Eye (tissue), 1 donor: Measurements from ENCODE around the gene JAKMIP3.
"Not testable (repeated sequence)": the region's sequence is repeated elsewhere in the genome, so short reads cannot be mapped to it uniquely, and the experiment has no call there.

ENCODE experiments used
- DNase-seq: peaks from one replicate; pipeline ENCODE4 v3.0.0-alpha.2; 2015

The JAKMIP3 gene

DNA sequence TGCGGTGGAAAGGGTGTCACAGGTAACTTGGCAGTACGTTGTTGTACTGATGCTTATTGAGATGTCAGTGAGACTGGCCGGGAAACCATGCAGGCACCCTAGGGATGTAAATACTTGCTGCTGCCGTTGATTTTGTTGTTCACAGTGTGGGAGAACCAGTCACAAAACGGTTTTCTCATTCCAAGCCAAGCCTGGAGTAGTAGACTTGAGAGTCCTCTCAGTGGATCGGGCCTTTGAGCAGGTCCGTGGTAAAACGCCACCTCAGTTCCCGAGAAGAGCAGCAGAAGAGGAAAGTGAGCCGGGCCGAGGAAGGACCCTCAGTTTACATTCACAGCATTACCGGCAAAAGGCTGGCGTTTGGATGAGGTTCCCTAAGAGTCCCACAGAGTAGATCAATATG is 1.1 kb downstream of the JAKMIP3 start:
- DNase-seq: no peak

DNA sequence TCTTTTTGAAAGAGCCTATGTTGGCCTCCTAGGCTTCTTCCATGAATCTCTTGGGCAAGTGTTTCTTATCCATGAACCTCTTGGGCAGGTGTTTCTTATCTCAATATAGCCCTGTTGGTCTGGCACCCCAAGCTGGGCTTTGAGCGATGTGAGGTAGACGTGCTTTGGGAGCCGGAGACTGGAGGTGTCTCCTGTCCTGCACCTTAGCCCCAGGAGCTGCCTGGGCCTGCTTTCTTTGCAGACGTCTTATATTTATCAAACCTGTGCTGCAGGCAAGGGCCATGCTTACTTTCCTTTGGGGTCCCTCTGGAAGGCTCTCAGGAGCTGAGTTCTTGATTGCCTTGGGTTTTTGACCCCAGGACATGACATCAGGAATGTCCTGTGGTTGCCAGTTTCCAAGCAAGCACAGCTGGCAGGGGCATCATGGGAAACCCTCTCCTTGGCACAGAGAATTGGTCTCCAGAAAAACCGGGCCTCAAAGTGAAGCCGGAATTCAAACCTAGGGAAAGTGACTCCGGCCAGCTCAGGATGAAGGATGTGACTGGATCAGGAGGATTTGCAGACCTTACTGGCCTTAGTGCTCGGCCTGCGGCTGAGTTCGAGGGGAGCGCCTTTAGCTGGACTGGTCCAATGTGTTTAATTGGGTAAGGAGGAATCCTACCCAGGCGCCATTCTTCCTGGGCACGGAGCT is 2.8 kb downstream of the JAKMIP3 start:
- DNase-seq: no peak

DNA sequence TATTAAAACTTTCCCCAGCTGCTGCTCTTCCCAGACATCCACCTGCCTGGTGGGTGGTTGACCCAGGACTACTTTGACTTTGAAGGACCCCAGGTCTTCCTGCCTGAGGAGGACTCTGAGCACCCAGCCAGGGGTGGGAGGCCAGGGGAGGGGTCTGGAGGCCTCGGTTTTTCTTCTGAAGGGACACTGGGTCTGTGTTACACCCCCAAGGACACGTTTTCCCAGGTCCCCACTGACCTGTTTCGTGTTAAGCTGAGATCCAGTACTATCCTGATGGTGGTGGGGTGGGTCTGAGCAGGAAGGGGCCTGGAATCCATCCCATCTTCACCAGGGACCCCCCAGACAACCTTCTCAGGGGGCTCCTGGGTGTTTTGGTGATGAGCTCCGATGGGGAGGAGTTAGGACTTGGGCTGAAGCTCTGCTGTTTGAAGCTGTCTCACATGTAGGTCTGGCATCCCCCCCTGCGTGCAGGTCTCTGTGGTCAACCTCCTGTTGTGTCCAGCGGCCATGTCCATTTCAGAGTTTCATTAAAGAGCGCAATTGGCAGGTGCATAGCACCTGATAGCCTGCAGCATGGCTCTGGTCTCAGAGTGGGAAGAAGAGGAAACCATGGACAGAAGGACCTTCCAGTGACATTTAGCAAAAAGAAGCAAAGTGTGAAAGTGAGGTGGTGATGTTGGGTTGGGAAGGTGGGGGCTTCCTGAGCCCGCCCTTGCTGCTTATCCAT is 3.5 kb downstream of the JAKMIP3 start:
- no peak for DNase-seq

DNA sequence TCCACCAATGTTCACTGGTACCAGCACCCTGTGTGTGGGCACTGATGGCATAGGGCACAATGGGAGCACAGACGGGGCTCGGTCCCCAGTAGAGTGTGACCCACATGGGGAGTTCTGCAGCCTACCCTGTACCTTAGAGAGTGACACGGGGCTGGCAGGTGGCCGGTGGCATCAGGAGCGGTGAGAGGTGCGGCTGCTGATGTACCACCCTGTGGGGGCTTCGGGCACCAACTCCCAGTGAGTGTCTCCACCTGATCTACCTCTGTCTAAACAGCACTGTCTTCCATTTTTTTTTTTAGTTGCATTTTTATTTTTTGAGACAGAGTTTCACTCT is 4.1 kb downstream of the JAKMIP3 start:
- no peak for DNase-seq

DNA sequence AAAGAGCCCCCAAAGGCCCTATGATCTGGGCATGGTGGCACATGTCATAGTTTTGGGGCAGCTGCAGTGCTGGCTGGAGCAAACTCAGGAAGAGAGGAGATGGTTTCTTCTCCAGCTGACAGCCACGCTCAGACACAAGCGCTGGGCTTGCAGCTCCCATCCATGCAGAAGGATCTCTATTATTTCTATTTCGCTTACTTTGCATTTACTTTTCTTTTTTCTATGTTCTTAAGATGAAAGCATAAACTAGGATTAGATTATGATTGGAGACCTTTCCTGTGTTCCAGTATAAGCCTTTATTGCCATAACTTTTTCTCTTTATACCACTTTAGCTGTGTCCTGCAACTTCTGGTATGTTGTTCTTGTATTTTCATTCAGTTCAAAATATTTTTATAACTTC is 5.0 kb downstream of the JAKMIP3 start:
- no peak for DNase-seq

DNA sequence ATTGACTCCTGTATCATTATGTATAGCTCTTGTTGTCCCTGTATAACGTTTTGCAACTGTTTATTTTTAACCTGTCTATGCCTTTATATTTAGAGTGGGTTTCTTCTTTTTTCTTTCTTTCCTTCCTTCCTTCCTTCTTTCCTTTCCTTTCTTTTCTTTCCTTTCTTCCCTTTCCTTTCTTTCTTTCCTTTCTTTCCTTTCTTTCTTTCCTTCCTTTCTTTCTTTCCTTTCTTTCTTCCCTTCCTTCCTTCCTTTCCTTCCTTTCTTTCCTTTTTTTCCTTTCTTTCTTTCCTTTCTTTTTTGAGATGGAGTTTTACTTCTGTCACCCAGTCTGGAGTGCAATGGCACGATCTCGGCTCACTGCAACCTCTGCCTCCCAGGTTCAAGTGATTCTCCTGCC is 5.9 kb downstream of the JAKMIP3 start:
- no peak for DNase-seq

DNA sequence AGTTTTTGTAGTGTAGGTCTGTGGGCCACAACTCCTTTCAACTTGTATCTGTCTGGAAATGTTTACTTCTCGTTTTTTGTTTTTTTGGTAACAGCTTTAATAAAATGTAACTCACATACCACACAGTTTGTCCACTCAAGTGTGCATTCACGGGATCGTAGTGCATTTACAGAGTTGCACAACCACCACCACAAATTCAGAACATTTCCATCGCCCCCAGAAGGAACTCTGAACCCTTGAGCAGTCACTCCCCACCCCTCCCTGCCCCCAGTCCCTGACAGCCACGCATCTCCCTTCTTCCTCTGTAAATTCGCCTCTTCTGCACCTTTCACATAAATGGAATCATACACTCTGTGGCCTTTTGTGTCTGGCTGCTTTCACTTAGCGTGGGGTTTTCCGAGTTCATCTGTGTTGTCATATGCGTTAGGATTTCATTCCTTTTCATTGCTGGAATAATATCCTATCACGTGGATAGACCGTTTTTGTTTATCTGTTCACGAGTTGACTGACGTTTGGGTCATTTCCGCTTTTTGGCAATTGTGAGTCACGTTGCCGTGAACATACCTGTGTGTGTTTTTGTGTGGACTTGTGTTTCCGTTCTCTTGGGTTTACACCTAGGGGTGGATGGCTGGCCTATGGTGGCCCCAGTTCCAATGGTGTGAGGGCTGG is 10.3 kb downstream of the JAKMIP3 start:
- DNase-seq: no peak

DNA sequence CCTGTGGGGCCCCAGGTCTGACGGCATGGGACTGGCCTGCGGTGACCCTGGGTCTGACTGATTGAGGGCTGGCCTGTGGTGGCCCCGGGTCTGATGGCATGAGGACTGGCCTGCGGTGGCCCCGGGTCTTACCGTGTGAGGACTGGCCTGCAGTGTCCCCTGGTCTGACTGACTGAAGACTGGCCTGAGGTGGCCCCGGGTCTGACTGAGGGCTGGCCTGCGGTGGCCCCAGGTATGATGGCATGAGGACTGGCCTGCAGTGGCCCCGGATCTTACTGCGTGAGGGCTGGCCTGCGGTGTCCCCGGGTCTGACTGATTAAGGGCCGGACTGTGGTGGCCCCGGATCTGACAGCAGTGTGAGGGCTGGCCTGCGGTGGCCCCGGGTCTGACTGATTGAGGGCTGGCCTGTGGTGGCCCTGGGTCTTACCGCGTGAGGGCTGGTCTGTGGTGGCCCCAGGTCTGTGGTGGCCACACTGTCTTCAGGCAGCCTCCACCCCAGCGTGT is 10.9 kb downstream of the JAKMIP3 start:
- DNase-seq: no peak

DNA sequence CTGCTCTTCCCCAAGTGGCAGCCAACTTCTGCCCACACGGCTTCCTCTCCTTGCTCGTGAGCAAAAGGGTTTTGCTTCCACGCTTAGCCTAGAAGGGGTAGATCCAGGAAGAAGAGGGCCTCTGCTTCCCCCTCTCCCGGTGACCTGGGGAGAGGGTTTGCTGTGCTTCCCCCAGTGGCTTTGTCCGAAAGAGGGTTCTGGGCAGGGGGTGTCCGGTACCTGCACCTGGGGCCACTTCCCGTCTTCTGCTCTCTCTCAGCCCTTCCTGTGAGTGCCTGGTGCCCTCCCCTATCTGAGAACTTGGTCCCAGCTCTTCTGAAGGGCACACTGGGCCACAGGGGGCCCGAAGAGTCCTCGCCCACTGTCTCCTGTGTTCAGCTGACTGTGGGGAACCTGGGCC is 11.3 kb downstream of the JAKMIP3 start:
- DNase-seq: no peak

DNA sequence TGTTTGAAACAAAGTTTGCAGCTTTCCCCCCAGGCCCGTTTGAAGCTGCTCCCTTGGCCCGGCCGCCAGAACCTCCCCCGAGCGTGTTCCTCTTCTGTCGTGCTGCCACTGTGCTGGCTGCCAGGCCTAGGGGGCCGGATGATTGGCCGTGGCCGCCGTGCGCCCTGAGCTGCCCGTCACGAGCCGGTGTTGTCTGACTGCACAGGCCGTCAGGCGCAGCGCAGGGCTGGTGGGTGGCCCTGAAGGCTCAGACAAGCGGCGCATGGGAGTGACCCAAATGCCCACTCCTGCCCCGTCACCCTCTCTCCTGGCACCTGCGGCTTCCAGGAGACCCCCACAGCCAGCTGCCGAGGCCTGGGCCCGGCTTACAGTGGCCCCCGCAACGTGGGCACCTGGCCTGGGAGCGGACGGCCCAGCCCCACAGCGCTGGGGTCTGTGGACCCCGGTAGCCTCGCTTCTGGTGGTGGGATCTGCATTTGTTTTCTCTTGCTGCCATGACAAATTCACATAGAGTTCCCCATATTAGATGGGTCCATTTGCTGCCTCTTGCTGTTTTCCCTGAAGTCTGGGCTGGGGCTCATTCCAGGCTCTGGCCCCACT is 13.1 kb downstream of the JAKMIP3 start:
- DNase-seq: no peak

DNA sequence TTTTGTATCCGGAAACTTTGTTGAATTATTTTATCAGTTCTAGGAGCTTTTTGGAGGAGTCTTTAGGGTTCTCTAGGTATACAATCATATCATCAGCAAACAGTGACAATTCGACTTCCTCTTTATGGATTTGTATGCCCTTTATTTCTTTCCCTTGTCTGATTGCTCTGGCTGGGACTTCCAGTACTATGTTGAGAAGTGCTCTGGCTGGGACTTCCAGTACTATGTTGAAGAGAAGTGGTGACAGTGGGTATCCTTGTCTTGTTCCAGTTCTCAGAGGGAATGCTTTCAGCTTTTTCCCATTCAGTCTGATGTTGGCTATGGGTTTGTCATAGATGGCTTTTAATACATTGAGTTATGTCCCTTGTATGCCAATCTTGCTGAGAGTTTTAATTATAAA is 18.6 kb downstream of the JAKMIP3 start:
- DNase-seq: not testable (repeated sequence)

DNA sequence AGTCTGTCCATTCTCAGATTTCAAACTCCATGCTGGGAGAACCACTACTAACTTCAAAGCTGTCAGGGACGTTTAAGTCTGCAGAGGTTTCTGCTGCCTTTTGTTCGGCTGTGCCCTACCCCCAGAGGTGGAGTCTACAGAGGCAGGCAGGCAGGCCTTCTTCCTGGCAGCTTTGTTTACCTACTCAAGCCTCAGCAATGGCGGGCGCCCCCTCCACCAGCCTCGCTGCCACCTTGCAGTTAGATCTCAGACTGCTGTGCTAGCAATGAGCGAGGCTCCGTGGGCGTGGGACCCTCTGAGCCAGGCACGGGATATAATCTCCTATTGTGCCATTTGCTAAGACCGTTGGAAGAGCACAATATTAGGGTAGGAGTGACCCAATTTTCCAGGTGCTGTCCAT is 27.5 kb downstream of the JAKMIP3 start:
- DNase-seq: not testable (repeated sequence)

DNA sequence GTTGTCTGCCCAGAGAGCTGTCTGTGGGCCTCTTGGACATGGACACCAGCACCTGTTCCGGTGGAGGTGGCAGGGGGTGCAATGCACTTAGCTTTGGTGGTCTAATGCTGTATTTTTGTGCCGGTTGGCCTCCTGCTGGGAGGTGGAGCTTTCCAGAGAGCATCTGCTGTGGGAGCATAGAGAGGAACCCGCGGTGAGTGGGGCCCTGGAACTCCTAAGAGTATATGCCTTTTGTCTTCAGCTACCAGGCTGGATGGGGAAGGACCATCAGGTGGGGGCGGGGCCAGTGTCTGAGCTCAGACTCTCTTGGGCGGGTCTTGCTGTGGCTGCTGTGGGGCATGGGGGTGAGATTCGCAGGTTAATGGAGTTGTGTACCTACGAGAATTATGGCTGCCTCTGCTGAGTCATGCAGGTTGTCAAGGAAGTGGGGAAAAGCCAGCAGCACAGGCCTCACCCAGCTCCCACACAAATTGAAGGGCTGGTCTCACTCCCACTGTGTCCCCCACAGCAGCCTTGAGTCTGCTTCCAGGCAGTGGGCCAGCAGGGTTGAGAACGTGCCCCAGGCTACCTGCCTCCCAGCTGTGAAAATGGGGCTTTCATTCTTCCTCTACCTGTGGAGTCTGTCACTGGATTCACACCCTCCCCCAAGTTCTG is 29.0 kb downstream of the JAKMIP3 start:
- no peak for DNase-seq

DNA sequence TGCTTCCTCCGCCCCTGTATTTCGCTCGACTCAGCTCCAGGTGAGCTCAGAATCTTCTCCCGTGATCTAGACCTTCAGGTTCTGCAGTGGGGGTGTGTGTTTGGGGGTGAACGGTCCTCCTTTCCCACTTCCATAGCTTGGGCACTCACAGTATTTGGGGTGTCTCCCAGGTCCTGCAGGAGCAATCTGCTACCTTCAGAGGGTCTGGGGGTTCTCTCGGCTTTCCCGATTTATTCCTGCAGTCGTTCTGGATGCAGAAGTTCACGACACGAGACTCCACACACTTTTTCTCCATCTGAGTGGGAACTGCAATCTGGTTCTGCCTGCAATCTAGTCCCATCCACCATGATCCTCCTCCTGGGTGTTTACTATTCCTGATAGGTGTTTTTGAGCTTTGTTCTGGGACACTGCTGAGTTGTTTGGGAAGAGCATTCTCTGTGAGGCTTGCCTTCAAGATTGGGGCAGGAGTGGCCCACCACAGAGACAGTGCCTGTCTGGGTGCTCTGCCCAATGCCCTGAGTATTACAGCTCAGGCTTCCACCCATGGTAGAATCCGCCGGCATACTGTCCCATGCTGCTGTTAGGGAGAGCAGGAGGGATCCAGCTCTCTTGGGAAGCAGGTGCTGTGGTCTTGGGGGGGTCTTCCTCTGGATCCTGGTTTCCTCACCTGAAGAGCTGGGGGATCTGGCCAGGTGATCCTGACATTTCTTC is 29.8 kb downstream of the JAKMIP3 start:
- DNase-seq: no peak

DNA sequence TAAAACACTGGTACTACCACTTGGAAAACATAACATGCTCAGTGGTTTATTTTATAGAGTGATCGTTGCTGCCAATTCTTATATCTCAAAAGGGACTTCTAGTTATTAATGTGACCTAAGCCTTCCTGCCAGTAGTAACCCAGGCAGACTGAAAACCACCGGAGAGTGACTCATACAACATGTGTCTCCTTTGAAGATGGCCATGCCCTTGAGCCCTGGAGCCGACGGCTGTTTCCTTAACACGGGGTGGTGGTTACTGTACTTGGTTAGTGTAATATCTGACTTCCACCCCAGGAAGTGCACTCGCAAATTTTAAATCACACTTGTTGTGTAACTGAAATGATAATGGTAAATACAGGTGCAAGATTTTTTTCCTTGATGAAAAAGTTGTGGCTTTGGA is 30.5 kb downstream of the JAKMIP3 start:
- no peak for DNase-seq

DNA sequence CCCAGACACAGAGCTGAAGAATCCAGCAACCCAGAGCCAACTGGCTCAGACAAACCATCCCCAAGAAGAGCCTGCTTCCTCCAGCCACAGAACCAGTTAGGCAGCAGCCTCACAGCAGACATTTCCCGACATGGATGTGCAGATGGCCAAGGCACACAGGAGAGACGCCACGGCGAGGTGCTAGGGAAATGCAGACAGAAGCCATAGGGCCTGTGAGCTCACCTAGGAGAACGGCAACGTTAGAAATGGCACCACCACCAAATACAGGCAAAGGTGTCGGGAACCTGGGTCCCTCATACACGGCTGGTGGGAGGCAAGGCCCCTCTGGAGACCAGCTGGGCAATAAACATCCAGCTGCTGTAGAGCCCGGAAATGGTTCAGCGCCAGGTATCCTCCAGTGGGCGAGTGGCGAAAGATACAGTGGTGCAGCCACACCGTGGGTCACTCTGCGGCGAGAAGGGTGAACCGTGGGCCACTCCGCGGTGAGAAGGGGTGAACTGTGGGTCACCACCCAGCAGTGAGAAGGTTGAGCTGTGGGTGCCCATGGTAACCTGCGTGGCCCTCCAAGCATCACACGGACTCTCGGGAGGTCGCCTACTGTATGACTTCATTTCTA is 31.2 kb downstream of the JAKMIP3 start:
- no peak for DNase-seq

DNA sequence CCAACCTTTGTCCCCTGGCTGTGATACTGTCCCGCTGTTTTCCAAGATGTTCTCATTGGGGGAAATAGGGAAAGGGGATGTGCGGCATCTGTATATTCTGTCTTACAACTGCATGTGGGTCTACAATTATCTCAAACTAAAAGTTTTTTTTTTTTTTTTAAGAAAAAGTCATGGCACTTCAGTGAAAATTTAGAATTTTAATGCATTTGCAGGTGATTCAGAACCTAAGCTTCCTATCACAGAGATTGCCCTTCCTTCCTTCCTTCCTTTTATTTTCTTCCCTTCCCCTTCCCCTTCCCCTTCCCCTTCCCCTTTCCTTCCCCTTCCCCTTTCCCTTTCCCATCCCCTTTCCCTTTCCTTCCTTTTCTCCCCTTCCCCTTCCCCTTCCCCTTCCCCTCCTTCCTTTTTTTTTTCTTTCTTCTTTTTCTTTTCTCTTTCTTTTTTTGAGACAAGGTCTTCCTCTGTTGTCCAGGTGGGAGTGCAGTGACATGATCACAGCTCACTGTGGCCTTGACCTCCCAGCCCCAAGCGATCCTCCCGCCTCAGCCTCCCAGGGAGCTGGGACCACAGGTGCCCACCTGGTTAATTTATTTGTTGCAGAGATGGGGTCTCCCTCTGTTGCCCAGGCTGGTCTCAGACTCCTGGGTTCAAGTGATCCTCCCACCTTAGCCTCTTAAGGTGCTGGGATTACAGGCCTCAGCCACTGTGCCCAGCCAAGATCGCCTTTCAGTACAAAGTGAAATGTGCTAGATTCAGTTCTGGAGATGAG is 32.0 kb downstream of the JAKMIP3 start:
- no peak for DNase-seq

DNA sequence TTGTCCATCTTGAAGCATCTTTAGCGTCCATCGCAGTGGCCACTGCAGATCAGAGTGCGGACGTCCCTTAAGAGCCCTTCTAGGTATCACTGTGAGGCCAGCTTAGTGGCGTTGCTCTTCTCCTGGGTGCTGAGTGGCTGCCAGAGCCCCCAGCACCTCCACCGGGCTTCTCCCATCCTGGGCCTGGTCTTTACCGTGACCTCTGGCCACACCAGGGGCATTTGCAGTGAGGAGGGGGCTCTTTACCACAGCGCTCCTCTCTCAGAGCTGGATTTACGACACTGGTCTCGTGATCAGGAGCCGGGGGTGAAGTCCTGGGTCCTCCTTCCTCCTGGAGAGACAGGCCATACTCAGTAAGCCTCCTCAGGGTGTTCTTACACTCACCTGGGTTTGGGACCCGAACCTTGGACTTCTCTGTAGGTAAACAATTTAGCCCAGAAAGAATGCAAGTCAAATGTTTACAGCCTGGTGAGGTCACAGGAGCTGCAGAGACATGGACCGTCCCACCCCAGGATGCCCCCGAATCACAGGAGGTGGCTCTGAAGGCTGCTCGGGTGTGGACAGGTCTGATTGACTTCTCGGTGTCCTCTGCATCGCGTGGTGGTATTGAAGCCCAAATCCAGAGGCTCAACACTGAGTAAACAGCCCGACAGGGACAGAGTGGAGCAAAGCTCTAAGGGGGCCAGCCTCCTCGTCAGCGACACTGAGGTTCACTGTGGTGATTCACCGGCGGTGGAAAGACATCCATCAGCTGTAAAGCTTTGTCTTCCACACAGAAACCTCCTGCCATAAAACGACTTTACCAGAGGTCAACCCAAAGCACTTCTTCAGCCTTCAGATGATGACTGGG is 33.0 kb downstream of the JAKMIP3 start:
- peak; percentile 23 for DNase-seq

DNA sequence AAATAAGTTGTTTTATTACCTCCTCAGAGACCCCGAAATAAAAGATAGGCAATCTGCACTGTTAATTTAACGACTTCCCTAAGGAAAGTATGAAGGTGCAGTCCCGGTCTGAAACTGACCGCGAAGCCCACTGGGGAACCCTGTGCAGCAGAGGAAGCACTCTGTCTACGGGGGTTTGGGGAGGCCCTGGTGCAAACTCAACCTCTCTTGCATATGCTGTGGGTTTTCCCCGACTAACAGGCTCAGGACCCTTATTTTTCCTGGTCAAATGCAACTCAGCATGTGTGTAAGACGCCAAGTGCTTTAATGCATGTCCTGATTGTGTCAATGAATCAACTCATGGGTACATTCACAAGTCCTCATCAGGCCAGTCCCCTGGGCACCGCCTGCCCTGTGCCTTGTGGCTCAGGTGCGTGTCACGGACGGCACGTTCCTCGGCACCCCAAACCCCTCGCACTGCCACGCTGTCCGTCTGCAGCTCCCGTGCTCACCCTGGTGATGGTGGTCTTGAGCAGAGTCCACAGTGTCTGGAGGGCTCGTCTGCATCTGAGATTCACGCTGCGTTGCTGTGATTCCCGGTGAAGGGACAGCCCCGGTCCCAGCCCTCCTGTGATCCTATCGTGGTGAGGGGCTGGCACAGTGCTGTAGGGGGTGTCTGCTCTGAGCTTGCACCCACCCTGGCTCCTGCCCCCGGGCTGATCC is 33.8 kb downstream of the JAKMIP3 start:
- DNase-seq: peak; percentile 66

DNA sequence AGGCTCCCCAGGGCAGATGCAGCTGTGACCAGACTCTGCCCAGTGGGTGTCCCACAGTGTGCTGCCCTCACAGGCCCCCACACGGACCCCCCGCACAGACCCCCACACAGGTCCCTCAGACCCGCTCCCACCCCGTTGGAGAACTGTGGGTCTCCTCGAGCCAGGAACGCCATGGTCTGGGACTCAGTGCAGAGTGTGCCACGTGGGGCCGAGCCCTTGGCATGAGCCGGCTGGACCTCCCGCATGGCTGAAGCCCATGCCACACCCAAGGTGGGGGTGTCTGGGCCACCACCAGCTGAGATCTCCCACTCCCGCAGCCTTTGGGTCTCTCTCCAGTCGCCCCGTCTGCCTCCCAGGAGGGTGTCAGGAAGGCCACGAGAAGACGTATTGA is 34.3 kb downstream of the JAKMIP3 start:
- DNase-seq: no peak
